Right ventricle myocardium superior (tissue), 1 donor: ENCODE measurements around the gene SCN2B. TPM values are rescaled to one million over a fixed set of nuclear protein-coding genes. Genes with fewer than 3 reads are reported as not detected.
A peak's percentile ranks its signal among the peaks of the same experiment; 100 is the strongest.

Source experiments
- ATAC-seq: fragments of 200-7000 bp; cut with Tn5 transposase; one replicate; pipeline ENCODE4 v1.9.1; 2020; ENCODE audit warnings: mild to moderate bottlenecking; ENCODE audit not compliant: poor library complexity
- DNase-seq: peaks from one replicate; pipeline ENCODE4 v3.0.0-alpha.2; 2020
- intact Hi-C: fragments of 100-400 bp; cut with DNase I; formaldehyde crosslinking; loops from one replicate; pipeline ENCODE4 v1.11.2; 2022
- long read RNA-seq: library from polyadenylated mRNA; unstranded; transcript quantifications from one replicate; pipeline ENCODE4 v2.0.0, GENCODE V29; 2021
- total RNA-seq: library from RNA; stranded (reverse); fragmentation: NEBNext Ultra II Directional; extraction: Animal tissue kit (Norgen Biotek cat#: 25700); gene quantifications from one replicate; pipeline ENCODE4 v1.2.1, GENCODE V29; 2021
- donor health status: DM: no; HTN: yes; CAD: no; lungs with severe emphysema.

Gene SCN2B
- 17.6 TPM for total RNA-seq
- long read RNA-seq, full-length matches to known transcripts = 35 of 72 reads
- long read RNA-seq, partial matches to known transcripts = 5 of 72 reads
- long read RNA-seq, other reads (novel, unspliced or antisense) = 32 of 72 reads

GRCh38 chr11:118175993-118176777 is at the start of gene SCN2B:
Gene SCN2B (minus strand): TSS chr11:118176639. CDS start chr11:118176431, 208 bp downstream.
- no peak for DNase-seq
- peak; percentile 57 for ATAC-seq
- intact Hi-C loops = no loop called here

- peak; percentile 34 for ATAC-seq
- intact Hi-C loops = no loop called here
- no peak for DNase-seq
Measured at GRCh38 chr11:118224511-118225188, 48.2 kb upstream of the SCN2B start, which contains the start of gene JAML. Gene JAML (minus strand): TSS chr11:118225011. CDS start chr11:118214866, 10,145 bp downstream.

GRCh38 chr11:118223992-118224391 is 47.6 kb upstream of the SCN2B start:
- DNase-seq (no peak), ATAC-seq (no peak)
- intact Hi-C loops = no loop called here

- DNase-seq (no peak), ATAC-seq (no peak)
- intact Hi-C loops = no loop called here
Measured at GRCh38 chr11:118223570-118223969, 47.1 kb upstream of the SCN2B start.

GRCh38 chr11:118222437-118222836 is 46.0 kb upstream of the SCN2B start:
- intact Hi-C loops = no loop called here
- DNase-seq (no peak), ATAC-seq (no peak)

GRCh38 chr11:118221419-118221818 is 45.0 kb upstream of the SCN2B start:
- ATAC-seq = no peak
- DNase-seq = no peak
- intact Hi-C loops = no loop called here

- DNase-seq (no peak), ATAC-seq (peak; percentile 34)
- intact Hi-C loops = no loop called here
Measured at GRCh38 chr11:118219732-118220131, 43.3 kb upstream of the SCN2B start.

- intact Hi-C loops = no loop called here
- DNase-seq (no peak), ATAC-seq (no peak)
Measured at GRCh38 chr11:118219244-118219643, 42.8 kb upstream of the SCN2B start.

- intact Hi-C loops = no loop called here
- DNase-seq = no peak
- ATAC-seq = no peak
Measured at GRCh38 chr11:118217575-118217974, 41.1 kb upstream of the SCN2B start.

GRCh38 chr11:118216621-118217481 is 40.4 kb upstream of the SCN2B start:
- DNase-seq = no peak
- intact Hi-C loops = no loop called here
- no peak for ATAC-seq

- DNase-seq = no peak
- intact Hi-C loops = no loop called here
- no peak for ATAC-seq
Measured at GRCh38 chr11:118215765-118216164, 39.3 kb upstream of the SCN2B start.

- intact Hi-C loops = no loop called here
- DNase-seq (no peak), ATAC-seq (no peak)
Measured at GRCh38 chr11:118215262-118215661, 38.8 kb upstream of the SCN2B start.

GRCh38 chr11:118214210-118214914 is 37.9 kb upstream of the SCN2B start:
- intact Hi-C loops = no loop called here
- ATAC-seq (peak; percentile 45), DNase-seq (no peak)

GRCh38 chr11:118213781-118214180 is 37.3 kb upstream of the SCN2B start:
- DNase-seq (no peak), ATAC-seq (no peak)
- intact Hi-C loops = no loop called here

GRCh38 chr11:118213201-118213600 is 36.8 kb upstream of the SCN2B start:
- intact Hi-C loops = no loop called here
- no peak for ATAC-seq
- DNase-seq = no peak

GRCh38 chr11:118212781-118213191 is 36.3 kb upstream of the SCN2B start:
- intact Hi-C loops = no loop called here
- ATAC-seq (no peak), DNase-seq (no peak)

- intact Hi-C loops = no loop called here
- ATAC-seq = peak; percentile 73
- no peak for DNase-seq
Measured at GRCh38 chr11:118212131-118212725, 35.8 kb upstream of the SCN2B start.

GRCh38 chr11:118211006-118211405 is 34.6 kb upstream of the SCN2B start:
- intact Hi-C loops = no loop called here
- no peak for DNase-seq
- ATAC-seq = peak; percentile 58
